NB4 (cell line): ENCODE results near the gene NCOA3.

Source experiments
- DNase-seq: peaks from one replicate; pipeline ENCODE4 v3.0.0; 2010; ENCODE audit warnings: low read depth
- H3K4me3 ChIP-seq: one replicate; pipeline ENCODE4 v1.5.1; 2011; ENCODE audit warnings: mild to moderate bottlenecking, low read depth, low read length, moderate library complexity
- MAX ChIP-seq: IDR thresholded peaks from 2 replicates; pipeline ENCODE4 v1.6.1; 2011; ENCODE audit warnings: low read depth, low read length
- MYC ChIP-seq: IDR thresholded peaks from 2 replicates; pipeline ENCODE4 v1.6.1; 2011; ENCODE audit warnings: low read depth, low read length
- POLR2A ChIP-seq: IDR thresholded peaks from 2 replicates; pipeline ENCODE4 v1.6.1; 2011; ENCODE audit warnings: mild to moderate bottlenecking; ENCODE audit not compliant: insufficient read length; ENCODE audit errors: extremely low read depth
- TF ChIP-seq, protein P1 (sequence below): IDR thresholded peaks from one replicate; pipeline ENCODE4 v1.5.1; 2012; ENCODE audit warnings: low read depth, low read length

The NCOA3 gene

DNA sequence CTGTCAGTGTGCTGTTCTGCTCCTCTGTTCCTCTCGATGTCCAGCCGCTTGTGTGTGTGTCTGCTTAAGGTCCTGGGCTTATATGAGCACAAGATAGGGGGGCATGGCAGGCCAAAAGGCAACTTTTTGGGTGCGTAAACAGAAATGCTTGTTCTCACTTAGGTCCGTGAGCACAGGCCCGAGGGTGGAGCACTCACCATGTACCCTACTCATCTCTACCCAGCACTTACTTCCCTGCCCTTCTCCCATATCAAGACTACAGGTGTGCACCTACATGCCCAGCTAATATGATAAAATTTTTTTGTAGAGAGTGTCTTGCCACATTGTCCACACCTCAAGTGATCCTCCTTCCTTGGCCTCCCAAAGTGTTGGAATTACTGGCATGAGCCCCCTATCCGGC is 34.3 kb downstream of the NCOA3 start:
- no peak overlapping the region for H3K4me3 ChIP-seq
- no peak for TF ChIP-seq MYC
- TF ChIP-seq MAX = no peak
- TF ChIP-seq POLR2A = no peak
- TF ChIP-seq, protein P1, sequence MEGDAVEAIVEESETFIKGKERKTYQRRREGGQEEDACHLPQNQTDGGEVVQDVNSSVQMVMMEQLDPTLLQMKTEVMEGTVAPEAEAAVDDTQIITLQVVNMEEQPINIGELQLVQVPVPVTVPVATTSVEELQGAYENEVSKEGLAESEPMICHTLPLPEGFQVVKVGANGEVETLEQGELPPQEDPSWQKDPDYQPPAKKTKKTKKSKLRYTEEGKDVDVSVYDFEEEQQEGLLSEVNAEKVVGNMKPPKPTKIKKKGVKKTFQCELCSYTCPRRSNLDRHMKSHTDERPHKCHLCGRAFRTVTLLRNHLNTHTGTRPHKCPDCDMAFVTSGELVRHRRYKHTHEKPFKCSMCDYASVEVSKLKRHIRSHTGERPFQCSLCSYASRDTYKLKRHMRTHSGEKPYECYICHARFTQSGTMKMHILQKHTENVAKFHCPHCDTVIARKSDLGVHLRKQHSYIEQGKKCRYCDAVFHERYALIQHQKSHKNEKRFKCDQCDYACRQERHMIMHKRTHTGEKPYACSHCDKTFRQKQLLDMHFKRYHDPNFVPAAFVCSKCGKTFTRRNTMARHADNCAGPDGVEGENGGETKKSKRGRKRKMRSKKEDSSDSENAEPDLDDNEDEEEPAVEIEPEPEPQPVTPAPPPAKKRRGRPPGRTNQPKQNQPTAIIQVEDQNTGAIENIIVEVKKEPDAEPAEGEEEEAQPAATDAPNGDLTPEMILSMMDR = no peak
- no peak for DNase-seq

- H3K4me3 ChIP-seq = no peak overlapping the region
- peak; percentile 83 for DNase-seq
- TF ChIP-seq MYC (peak; percentile 66; the same call in 1 of the 2 replicates), POLR2A (no peak), MAX (peak; percentile 68)
- TF ChIP-seq, protein P1 = no peak
Observed at GRCh38 chr20:47540443-47541354, 39.0 kb downstream of the NCOA3 start.

DNA sequence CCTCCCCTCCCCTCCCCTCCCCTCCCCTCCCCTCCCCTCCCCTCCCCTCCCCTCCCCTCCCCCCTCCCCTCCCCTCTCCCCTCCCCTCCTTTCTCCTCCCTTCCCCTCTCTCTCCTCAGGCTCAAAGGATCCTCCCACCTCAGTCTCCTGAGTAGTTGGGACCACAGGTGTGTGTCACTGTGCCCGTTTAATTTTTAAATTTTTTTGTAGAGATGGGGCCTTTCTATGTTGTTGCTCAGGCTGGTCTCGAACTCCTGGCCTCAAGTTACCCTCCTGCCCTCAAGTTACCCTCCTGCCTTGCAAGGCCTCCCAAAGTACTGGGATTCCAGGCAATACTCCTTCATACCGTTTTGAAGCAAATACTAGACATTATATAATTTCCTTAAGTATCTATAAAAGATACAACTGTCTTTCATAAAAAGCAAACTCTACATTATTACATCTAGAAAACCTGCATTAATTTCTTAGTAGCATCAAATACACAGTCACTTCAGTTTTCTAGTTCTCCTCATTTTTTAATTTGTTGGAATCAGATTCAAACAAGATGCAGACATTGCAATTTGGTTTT is 39.8 kb downstream of the NCOA3 start:
- no peak for TF ChIP-seq MAX
- TF ChIP-seq, protein P1 = no peak
- no peak for TF ChIP-seq MYC
- no peak for TF ChIP-seq POLR2A
- H3K4me3 ChIP-seq = no peak overlapping the region
- DNase-seq = no peak

GRCh38 chr20:47543006-47543431 is 41.3 kb downstream of the NCOA3 start:
- H3K4me3 ChIP-seq = no peak overlapping the region
- TF ChIP-seq POLR2A (no peak), MAX (no peak), MYC (no peak)
- TF ChIP-seq, protein P1 = no peak
- no peak for DNase-seq

GRCh38 chr20:47544240-47544639 is 42.6 kb downstream of the NCOA3 start:
- no peak overlapping the region for H3K4me3 ChIP-seq
- TF ChIP-seq POLR2A (no peak), MYC (no peak)
- DNase-seq = no peak

DNA sequence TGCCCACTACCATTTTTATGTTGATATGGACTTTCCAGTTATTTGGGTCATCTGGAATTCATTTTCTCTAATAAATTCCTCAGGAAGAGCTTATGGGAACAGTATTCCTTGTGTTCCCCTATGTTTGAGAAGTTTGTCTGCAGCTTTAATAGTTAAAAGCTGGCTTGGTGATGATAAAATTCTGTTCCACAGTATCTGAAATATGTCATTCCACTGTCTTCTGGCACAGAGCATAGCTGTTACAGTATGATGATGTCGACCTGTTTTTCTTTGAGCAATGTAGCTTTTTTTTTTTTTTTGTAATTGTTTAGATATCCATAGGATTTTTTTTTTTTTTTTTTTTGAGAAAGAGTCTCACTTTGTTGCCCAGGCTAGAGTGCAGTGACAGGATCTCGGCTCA is 43.2 kb downstream of the NCOA3 start:
- TF ChIP-seq MAX (no peak), MYC (no peak), POLR2A (no peak)
- H3K4me3 ChIP-seq = no peak overlapping the region
- no peak for DNase-seq
